ENCODE measurements around the gene P2RY2. TPM values are rescaled to one million over a fixed set of nuclear protein-coding genes. Genes with fewer than 3 reads are reported as not detected.

The P2RY2 gene
- polyA plus RNA-seq, 2 of the 4 experiments (the other 2 are of a cell fraction): 3.7 to 6.4 TPM

DNA sequence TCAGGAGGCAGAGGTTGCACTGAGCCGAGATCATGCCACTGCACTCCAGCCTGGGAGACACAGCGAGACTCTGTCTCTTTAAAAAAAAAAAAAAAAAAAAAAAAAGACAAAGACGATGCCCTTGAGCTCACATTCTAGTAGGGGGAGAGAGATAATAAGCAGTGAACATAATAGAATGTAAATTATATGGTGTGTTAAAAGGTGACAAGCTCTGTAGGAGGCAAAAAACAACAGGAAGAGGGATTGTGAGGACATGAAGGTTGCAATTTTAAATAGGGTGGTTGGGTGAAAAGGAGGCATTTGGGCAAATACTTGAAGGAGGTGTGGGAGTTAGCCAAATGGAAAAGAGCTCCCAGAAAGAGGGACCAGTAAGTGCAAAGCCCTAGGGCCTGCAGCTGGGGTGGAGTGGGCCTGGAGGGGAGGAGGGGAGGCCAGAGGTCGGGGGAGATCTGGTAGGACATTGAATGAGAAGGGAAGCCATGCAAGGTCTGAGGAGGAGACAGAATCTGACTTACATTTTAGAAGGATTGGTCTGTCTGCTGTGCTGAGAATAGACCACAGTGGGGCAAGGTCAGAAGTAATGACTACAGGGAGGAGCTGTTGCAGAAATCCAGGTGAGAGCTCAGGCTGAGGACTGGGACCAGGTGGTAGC lies 26.6 kb downstream of the P2RY2 start:
- DNase-seq (ENCODE audit: low read depth in 1 of 2, low spot score in 1 of 2) (no peak), ATAC-seq (no peak), FAIRE-seq (no peak)
- Histone ChIP-seq H3K4me2 (no peak overlapping the region), H3K27ac (no peak overlapping the region), H3K4me1 (peaks cover 21% of the 10 kb centered on the region; the same call in 1 of the 3 replicates), H3K9me3 (no peaks in the 10 kb centered on the region), H3K4me3 (no peak overlapping the region)
- 69% methylated on average over 4 of the region's 4 CpGs for WGBS (ENCODE audit: missing lambda C conversion rate)
- POLR2A ChIA-PET: interaction anchor here (1.5 kb wide), 1 partner anchor 13 kb away, joined by 4 read pairs; no protein-coding TSS in a partner anchor
- TF ChIP-seq TFCP2L1 (CRISPR knock-in tag; IDR thresholded peaks at IDR 0.05) (no peak), SREBF2 (IDR thresholded peaks at IDR 0.05) (no peak), ZC3H11A (IDR thresholded peaks at IDR 0.05) (no peak), CEBPB (IDR thresholded peaks at IDR 0.05) (no peak), POLR2A (IDR thresholded peaks at IDR 0.05; ENCODE audit: low read length) (no peak), EP300 (IDR thresholded peaks at IDR 0.05) (no peak), FOSB (CRISPR knock-in tag; IDR thresholded peaks at IDR 0.05) (no peak), MAFK (IDR thresholded peaks at IDR 0.05; ENCODE audit: partially characterized antibody) (no peak), KDM1A (IDR thresholded peaks at IDR 0.05; ENCODE audit: low read depth) (no peak), BCL3 (IDR thresholded peaks at IDR 0.05) (no peak), JUN (IDR thresholded peaks at IDR 0.05) (no peak), KDM5A (IDR thresholded peaks at IDR 0.05) (no peak), TP53 (CRISPR knock-in tag; IDR thresholded peaks at IDR 0.05) (no peak), MYC (IDR thresholded peaks at IDR 0.05; ENCODE audit: borderline replicate concordance, low read length) (no peak), CHD2 (IDR thresholded peaks at IDR 0.05; ENCODE audit: low read length, partially characterized antibody) (no peak), SMC3 (IDR thresholded peaks at IDR 0.05) (no peak)
- TF ChIP-seq, protein P1, sequence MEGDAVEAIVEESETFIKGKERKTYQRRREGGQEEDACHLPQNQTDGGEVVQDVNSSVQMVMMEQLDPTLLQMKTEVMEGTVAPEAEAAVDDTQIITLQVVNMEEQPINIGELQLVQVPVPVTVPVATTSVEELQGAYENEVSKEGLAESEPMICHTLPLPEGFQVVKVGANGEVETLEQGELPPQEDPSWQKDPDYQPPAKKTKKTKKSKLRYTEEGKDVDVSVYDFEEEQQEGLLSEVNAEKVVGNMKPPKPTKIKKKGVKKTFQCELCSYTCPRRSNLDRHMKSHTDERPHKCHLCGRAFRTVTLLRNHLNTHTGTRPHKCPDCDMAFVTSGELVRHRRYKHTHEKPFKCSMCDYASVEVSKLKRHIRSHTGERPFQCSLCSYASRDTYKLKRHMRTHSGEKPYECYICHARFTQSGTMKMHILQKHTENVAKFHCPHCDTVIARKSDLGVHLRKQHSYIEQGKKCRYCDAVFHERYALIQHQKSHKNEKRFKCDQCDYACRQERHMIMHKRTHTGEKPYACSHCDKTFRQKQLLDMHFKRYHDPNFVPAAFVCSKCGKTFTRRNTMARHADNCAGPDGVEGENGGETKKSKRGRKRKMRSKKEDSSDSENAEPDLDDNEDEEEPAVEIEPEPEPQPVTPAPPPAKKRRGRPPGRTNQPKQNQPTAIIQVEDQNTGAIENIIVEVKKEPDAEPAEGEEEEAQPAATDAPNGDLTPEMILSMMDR (IDR thresholded peaks at IDR 0.05): no peak
- TF ChIP-seq, protein P2, sequence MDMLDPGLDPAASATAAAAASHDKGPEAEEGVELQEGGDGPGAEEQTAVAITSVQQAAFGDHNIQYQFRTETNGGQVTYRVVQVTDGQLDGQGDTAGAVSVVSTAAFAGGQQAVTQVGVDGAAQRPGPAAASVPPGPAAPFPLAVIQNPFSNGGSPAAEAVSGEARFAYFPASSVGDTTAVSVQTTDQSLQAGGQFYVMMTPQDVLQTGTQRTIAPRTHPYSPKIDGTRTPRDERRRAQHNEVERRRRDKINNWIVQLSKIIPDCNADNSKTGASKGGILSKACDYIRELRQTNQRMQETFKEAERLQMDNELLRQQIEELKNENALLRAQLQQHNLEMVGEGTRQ (IDR thresholded peaks at IDR 0.05): no peak
- TF ChIP-seq, protein P3, sequence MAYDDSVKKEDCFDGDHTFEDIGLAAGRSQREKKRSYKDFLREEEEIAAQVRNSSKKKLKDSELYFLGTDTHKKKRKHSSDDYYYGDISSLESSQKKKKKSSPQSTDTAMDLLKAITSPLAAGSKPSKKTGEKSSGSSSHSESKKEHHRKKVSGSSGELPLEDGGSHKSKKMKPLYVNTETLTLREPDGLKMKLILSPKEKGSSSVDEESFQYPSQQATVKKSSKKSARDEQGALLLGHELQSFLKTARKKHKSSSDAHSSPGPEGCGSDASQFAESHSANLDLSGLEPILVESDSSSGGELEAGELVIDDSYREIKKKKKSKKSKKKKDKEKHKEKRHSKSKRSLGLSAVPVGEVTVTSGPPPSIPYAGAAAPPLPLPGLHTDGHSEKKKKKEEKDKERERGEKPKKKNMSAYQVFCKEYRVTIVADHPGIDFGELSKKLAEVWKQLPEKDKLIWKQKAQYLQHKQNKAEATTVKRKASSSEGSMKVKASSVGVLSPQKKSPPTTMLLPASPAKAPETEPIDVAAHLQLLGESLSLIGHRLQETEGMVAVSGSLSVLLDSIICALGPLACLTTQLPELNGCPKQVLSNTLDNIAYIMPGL (CRISPR knock-in tag; IDR thresholded peaks at IDR 0.05; ENCODE audit: borderline replicate concordance): no peak
- CTCF ChIA-PET: interaction anchor here (0.7 to 9.2 kb wide), 14 partner anchors 8 to 415 kb away, joined by 3 to 122 read pairs (median 5); partner anchors contain the start of gene P2RY2

DNA sequence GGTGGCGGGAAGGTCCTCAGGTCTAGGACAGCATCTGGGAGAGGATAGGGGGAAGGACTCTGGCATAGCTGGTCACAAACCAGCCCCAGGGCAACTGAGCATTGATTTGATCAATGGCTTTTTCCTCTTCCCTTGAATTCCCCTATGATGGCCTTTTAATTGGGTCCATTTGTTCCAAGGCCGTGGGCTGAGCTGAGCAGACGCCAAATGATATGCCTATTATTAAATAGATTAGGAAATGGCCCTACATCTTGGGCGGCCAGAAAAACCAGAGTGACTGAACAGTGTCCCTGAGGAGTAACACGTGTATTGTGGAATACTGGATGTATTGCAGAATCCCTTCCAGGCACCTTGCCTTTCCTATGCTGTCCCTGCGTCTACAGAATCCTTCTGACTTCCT lies 27.4 kb downstream of the P2RY2 start:
- no peak overlapping the region for H3K27ac ChIP-seq
- WGBS (ENCODE audit: missing lambda C conversion rate): 83% methylated on average over 6 of the region's 6 CpGs
- FAIRE-seq: no peak

More for the DNA sequence above, 27.4 kb downstream of the P2RY2 start:
- TF ChIP-seq POLR2AphosphoS2 (conservative IDR thresholded peaks at IDR 0.05; ENCODE audit: low read length): no peak
- TF ChIP-seq CEBPB (IDR thresholded peaks at IDR 0.05): no peak
- TF ChIP-seq, protein P1 (IDR thresholded peaks at IDR 0.05): no peak
- no peak for TF ChIP-seq ELK1 (IDR thresholded peaks at IDR 0.05; ENCODE audit: low read depth, low read length)
- no peak for TF ChIP-seq RAD21 (conservative IDR thresholded peaks at IDR 0.05 in 1 of 2, IDR thresholded peaks at IDR 0.05 in 1 of 2)
- no peak for TF ChIP-seq RCOR1 (IDR thresholded peaks at IDR 0.05; ENCODE audit: low read depth, low read length)
- no peak for TF ChIP-seq HEYL (CRISPR knock-in tag; IDR thresholded peaks at IDR 0.05)
- TF ChIP-seq RFX5 (IDR thresholded peaks at IDR 0.05): no peak
- no peak for TF ChIP-seq MYC (IDR thresholded peaks at IDR 0.05; ENCODE audit: borderline replicate concordance, low read length)
- no peak for DNase-seq (ENCODE audit: low read depth in 1 of 2, low spot score in 1 of 2)
- H3K4me1 ChIP-seq: peaks cover 16% of the 10 kb centered on the region; the same call in 1 of the 3 replicates
- no peak for ATAC-seq
- ChIA-PET POLR2A (interaction anchor here (1.5 kb wide), 1 partner anchor 12 kb away, joined by 4 read pairs; no protein-coding TSS in a partner anchor), CTCF (interaction anchor here (0.9 to 9.2 kb wide), 10 partner anchors 8 to 423 kb away, joined by 3 to 122 read pairs (median 8); partner anchors contain the start of gene P2RY2)
- H3K4me3 ChIP-seq: no peak overlapping the region
- no peaks in the 10 kb centered on the region for H3K9me3 ChIP-seq
- H3K4me2 ChIP-seq: no peak overlapping the region

All from A549 (cell line).